Loucy (cell line): Measurements from ENCODE around the gene FAM236C.
"Not testable (repeated sequence)": the region's sequence is repeated elsewhere in the genome, so short reads cannot be mapped to it uniquely, and the experiment has no call there.

Experiments
- CTCF ChIP-seq: fragments of 200-600 bp; sonication (generic); conservative IDR thresholded peaks from 2 replicates; pipeline ENCODE4 v1.5.1; 2014; ENCODE audit warnings: mild to moderate bottlenecking, antibody characterized with exemption, low read length
- EZH2phosphoT487 ChIP-seq: fragments of 200-600 bp; IDR thresholded peaks from 2 replicates; pipeline ENCODE4 v1.6.1; 2018; ENCODE audit warnings: antibody characterized with exemption, mild to moderate bottlenecking, moderate library complexity, borderline replicate concordance

GRCh38 chrX:72959971-72960370 lies 47.6 kb downstream of the FAM236C start:
- not testable (repeated sequence) for TF ChIP-seq CTCF, EZH2phosphoT487
